ENCODE measurements around the gene SHANK1.

SHANK1 gene

DNA sequence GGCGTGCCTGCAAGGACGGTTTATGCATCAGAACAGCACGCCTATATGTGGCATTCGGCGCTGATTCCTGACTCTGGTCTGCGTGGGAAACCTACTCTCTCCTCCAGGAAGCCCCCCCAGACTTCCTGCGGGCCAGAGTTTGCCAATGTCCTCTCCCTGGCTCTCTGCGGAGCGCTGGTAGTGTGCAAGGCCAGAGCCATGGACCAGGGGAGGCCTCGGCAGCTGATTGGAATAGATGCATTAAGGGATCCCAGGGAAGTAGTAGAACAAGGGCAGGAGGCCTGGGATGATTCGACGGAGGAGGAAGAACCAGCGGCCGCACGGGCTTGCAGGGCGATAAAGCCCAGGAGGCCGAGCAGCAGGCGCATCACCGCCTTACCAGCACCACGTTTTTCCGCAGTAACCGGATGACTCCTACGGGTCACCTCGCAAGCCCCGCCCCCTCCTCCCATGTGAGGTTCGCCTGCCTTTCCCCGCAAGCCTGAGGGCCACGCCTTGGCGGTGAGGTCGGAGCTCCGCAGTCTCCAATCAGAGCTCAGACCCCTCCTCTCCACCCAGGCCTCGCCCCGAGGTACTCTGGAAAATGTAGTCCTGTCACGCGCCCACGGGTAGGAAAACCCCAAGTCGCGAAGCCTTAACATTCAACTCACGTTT lies 8.6 kb upstream of the SHANK1 start:
- peak; percentile 88 for DNase-seq

DNA sequence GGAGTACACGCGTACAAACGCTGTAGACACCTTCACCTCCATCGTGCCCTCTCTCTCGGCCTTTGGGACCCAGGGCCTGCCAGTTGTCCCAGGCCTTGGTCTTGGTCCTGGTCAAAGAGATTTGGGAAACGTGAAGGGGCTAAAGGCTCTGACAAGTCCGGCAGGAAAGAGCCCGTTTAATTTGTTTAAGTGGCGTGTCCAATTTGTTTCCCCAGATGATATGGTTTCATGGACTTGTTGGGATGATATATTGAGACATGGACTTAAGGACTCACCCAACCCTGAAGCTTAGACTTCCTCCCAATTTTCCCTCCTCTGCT lies 6.3 kb upstream of the SHANK1 start:
- no peak for DNase-seq

DNA sequence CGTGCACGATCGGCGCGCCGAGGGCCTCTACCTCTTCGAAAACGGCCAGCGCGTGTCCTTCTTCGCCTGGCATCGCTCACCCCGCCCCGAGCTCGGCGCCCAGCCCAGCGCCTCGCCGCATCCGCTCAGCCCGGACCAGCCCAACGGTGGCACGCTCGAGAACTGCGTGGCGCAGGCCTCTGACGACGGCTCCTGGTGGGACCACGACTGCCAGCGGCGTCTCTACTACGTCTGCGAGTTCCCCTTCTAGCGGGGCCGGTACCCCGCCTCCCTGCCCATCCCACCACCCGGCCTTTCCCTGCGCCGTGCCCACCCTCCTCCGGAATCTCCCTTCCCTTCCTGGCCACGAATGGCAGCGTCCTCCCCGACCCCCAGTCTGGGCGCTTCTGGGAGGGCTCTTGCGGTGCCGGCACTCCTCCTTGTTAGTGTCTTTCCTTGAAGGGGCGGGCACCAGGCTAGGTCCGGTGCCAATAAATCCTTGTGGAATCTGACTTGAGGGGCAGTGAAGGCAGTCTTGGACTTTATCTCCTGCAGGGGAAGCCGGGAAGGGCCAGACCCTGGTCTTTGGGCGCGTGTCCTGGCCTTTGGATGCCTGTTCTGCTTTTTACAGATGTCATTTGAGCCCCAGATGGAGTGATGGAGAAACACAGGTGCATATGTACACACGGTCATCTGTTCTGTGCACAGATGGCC lies 5.8 kb upstream of the SHANK1 start:
- DNase-seq = no peak

DNA sequence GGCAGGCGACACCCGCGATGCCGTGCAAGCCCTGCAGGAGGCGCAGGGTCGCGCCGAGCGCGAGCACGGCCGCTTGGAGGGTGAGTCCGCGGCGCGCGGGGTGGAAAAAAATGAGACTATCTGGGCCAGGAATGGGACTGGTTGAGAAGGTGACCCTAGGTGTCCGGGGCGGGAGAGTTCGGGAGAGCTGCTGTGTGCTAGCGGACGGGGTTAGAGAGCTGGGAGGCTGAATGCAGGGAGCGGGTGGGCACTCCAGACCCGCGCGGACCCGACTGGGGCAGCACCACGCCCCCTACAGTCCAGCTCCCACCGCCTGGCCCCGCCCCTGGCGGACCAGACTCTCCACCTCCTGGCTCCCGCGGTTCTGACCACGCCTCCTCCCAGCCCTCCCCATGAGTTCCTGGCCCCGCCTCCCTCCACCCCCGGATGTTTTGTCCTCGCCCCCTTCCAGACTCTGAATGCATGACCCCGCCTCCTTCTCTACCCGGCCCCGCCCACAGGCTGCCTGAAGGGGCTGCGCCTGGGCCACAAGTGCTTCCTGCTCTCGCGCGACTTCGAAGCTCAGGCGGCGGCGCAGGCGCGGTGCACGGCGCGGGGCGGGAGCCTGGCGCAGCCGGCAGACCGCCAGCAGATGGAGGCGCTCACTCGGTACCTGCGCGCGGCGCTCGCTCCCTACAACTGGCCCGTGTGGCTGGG lies 5.1 kb upstream of the SHANK1 start:
- peak; percentile 100 for DNase-seq

DNA sequence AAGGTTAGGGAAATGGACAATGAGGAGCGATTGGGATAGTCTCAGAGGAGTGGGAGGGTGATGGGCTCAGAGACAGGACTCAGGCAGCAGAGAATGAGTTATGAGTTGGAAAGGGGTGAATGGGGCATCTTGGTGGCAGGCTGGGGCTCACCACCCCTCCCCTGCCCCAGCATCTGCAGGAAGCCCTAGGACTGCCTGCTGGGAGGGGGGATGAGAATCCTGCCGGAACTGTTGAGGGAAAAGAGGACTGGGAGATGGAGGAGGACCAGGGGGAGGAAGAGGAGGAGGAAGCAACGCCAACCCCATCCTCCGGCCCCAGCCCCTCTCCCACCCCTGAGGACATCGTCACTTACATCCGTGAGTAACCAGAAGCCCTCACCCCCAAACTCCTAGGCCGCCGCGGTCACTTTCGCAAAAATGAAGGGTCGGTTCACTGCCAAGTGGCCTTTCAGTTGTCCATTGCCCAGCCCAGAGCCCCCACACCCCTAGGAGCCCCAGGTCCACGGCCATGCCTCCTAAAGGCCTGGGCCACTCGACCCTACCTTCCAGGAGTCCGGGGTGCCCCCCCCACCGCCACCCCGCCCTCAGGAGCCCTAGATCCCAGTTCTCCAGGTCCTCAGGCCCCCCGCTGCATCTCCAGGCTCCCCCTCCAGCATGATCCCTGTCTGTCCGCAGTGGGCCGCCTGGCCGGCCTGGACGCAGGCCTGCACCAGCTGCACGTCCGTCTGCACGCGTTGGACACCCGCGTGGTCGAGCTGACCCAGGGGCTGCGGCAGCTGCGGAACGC lies 4.3 kb upstream of the SHANK1 start:
- DNase-seq = no peak

DNA sequence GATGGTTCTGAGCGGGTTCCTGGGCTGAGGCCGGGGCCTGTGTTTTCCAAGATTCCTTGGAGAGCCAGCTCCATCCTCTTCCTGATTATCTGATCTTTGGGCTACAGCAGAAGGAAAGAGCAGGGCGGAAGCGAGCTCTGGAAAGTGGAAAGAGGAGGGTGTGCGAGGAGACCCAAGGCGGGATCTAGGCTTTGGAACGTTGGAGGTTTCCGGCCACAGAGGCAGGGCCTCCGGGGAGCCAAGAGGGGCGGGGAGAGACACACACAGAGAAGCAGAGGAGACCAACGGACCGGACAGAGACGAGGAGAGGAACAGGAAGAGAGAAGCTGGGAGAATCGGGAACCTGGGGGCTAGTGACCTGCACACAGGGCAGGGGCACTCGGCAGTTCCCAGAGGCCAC lies 3.5 kb upstream of the SHANK1 start, which contains the start of gene CLEC11A:
CLEC11A (plus strand) TSS at position 296 of the 400 bp plus-strand sequence. CDS start 162 bp downstream, outside the sequence.
- peak; percentile 89 for DNase-seq

DNA sequence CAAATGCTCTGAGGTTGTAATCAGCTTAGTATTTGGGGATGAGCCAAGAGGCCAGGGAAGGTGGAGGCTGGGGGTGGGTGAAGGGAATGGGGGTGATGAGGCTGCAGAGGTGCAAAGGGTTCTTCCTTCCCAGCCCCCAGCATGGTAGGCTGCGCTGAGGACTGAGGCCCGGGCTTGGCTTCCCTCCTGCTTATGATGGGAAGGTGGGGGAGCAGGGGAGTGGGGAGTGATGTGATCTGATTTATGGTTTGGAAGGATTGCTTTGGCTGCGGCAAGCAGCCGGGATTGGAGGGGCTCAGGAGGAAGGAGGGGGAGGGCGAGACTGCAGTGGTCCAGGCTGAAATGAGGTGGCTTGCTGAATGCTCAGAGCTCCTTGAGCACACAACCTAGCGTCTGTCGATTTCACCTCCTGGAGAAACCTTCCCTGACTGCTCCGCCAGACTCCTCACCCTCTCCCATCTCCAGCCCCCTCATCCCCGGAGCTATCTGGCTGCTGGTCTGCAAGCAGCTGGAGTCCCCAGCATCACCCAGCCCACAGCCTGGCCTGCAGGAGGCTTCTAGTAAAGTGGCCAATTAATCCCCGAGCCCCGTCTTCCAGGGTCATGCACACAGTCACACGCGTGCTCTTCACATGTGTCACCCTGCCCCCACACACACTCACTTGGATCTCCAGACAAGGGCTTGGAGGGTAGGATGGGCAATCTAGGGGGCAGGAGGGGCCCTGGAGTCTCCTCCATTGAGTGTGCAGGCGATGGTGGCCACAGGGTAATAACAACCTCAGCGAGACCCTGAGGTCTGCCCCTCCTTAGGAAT lies 2.8 kb upstream of the SHANK1 start:
- DNase-seq = peak; percentile 39

DNA sequence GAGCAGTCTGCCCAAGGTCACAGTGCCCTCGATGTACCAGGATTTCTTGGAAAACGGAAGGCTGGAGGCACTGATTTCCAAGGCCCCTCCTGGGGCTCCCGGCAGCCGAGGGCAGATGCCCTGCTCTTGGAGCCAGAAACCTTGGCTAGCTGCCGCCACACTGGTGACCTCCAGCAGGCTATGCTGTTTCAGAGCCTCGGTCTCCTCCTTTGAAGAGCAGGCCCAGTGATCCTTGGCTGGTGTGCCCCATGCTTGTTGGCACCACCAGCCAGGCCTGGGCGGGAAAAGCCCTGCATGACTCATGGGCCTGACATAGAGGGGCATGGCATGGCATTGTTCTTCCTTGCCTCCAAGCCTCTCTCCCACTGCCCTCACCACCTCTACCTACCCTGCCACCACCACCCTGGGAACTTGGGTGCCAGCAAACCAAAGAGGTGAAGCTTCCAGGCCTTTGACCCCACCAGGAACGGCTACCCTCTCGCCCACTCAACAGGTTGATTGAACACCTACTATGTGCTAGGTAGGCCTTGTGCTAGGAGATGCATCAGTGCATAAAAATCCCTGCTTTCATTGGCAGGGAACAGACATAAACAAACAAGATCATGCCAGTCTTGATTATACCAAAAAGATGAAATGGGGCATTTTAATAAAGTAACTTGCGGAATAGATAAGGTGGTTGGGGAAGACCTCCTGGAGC lies 2.0 kb upstream of the SHANK1 start:
- DNase-seq = peak; percentile 50

DNA sequence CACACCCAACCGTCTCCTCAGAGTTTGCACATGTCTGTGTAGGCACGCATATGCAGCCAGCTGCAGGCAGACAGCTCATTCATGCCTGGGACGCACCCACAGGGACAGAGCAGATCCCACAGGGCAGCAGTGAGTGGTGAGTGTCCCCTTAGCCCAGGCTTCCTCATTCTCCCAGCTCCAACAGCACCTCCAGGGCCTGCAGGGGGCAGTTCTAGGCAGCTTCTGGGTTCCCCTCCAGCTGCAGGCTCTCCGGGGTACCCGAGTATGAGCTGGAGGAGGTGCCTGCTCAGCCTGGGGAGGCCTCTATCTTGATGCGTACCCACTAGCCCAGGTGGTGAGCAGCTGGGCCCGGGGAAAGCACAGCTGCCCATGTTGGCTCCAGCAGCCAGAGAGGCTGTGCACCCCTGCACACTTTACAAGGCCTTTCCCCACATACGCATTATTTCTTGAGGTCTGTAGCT lies 1.3 kb upstream of the SHANK1 start:
- peak; percentile 44 for DNase-seq

DNA sequence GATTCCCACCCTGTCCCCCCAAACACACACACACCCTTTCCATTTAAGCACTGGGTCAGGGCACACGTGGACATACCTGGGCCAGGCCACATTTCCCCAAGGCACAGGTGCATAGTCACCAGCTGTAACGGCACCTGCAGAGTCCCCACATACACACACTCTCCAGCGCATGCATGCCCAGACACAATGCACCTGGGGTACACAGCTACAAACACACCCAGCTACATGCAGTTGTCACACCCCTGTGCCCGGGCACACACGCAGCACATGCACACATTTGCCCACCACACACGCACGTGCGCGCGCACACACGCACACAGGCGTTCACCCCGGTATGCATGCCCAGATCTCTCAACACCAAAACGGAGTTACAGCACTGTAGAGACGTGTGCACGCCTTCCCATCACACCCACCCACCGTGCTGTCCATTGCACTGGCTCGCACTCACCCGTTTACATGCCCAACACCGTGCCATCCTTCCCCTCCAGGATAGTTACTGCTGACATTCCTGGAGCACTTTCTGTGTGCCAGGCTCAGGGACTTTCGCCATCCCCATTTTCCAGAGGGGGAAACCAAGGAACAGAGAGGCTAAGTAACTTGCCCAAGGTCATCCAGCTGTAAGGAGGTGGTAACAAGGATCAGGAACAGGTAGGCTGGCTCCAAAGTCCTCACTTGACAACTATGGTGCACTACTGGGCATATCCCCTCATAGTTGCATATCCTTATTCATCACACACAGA lies 749 bp upstream of the SHANK1 start:
- no peak for DNase-seq

DNA sequence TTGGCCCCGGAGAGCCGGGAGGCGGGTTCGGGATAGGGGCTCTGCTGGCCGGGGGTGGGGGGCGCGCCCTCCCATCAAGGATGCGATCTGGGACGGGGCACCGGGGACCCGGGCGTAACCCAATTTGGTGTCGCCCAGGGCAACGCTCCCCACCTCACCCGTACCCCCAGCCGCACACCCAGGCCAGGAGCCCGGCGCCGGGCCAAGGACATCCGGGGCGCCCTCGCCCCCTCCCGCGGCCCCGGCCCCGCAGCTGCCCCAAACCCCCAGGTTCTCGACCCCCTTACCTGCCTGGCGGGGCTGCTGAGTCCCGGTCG lies 525 bp downstream of the SHANK1 start:
- no peak for DNase-seq

DNA sequence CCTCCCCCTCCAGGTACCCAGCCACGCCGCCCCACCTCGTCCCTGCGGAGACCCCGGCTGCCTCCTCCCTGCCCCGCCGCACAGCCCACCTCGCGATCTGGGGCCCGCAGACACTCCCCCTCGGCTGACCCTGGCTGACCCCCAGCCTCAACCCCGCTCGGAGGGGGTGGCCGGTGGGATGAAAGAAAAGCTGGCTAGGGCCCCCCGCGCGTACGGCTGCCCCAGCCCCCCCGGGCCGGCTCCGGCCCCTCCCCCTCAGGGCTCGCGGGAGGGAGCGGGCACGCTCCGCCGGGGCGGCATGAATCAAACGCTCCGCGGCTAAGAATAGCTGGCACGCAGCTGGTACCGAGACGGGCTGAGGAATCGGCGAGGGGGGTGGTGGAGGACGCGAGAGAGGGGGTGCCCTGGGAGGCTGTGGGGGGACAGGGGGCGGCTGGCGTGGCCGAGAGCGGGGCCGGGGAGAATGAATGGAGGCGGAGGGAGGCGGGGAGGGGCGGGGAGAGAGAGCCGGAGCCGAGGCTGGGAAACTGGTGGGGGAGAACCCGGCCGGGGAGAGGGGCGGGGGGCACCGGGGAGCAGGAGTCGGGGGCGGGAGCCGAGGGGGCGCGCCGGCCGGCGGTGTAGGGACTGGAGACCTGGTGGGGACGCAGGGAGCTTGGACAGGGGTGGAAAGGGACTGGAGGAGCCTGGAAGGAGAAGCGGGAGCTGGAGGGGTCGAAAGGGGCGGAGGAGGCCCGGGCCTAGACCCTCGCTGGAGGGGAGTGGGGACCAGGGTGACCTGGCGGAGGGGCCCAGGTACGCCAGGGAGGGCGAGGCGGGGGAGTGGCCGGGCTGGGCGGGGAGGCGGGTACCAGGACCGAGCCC lies 1.1 kb downstream of the SHANK1 start:
- peak; percentile 48 for DNase-seq

DNA sequence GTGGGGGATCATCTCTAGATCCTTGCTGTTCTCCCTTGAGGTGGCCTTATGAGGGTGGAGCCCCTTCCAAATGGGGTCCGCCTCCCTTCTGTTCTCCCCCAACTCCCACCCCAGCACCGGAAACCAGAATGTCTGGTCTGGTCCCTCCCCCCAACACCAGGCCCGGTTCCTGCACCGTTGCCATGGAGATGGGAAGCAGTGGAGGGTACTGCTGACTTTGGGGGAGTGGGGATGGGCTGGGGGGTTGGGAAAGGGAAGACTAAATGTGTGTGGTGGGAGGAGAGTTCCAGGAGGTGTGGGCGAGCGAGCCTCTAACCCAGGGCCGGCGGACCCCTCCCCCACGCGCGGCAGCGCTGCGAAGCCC lies 1.7 kb downstream of the SHANK1 start:
- DNase-seq = no peak

DNA sequence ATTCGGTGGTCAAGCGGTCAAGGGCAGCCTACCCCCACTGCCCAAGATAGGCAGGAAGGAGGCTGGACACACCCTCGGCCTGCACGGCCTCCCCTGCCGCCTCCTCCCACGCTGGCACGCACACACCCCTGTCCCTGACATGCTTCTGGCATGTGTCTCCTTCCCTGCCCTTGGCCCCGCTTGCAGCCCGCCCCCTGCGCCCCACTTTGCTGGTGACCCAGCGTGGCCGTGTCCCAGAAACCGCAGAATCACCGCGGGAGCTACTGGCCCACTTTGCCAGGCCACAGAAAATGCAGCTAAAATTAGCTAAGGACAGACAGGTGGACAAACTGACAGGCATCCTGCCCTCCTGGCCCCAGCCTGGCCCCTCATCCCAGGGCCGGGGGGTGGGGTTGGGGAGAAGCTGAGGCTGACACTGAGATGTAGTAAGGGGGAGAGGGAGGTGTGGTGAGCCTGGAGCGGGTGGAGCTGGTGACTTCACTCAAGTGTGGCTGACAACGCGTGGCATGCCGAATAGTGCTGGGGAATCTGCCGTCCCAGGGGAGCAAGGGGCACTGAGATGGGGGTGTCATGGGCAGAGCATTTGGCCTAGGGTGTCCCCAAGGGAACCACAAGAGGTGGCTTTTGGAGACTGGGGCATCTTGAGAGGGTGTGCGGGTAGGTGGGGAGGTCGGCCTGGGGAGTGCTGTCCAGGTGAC lies 2.4 kb downstream of the SHANK1 start:
- no peak for DNase-seq

DNA sequence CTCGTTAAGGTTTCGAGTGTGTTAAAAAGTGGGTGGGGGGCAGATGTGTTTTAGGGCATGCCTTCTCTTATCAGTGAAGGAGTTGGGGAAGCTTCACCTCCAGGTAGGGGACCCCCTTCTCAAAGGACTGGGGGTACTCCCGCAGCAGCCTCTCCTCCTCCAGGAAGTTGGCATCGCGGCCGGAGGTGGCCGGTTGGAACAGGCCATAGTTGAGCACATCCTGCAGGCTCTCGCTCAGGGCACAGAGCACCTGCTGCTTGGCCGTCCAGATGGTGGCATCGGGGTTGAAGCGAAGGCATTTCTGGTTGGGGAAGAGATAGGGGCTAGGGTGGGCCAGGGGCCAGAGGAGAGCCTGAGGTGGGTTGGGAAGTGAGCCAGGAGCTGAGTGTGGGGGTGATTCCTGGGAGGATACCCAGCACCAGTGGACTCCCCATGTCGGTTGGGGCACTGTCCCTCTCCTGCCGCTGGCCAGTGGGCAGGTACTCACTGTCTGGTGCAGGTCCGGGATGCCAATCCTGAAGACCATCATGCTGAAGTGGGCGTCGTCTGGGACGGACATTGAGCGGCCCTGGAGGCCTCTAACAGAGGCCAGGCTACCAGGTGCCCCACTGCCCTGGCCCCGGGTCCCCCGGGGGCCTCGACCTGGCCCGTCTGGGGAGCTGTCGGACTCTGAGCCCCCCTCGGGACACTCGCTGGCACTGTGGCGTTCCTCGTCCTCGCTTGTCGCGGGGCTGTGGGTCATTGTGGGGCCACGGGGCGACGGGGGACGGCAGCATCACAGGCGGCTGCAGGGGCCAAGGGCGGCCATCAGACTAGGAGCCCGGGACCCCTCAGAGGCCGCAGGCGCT lies 3.2 kb downstream of the SHANK1 start:
- no peak for DNase-seq

DNA sequence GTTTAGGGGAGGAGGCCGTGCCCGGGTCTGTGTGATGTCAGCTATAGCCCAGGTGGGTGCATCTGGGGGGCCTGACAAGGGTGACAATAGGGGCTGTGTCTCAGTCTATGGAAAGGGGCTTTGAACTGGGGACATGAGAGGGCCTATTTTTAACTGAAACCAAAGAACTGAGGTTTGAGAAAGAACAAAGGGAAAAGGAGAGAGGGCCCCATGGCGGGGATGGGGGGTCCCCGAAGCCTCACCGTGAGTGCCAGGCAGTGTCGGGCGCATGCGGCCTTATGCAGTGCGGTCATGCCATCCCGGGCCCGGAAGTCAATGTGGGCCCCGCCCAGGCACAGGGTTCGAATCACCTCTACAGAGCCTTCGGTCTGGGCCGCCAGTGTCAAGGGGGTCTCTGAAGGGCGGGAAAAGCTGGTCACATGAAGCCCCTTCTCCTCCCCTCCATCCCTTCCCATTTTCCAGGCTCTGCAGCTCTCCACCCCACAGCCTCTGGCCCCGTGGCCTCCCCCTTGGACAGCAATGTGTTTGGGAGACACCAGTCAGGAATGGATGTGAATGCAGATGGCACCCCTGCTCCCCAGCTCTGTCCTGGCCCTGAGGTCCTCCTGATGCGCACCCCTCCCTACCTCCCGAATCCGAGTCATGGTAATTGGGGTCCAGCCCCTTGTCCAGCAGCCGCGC lies 5.9 kb downstream of the SHANK1 start:
- DNase-seq = no peak

DNA sequence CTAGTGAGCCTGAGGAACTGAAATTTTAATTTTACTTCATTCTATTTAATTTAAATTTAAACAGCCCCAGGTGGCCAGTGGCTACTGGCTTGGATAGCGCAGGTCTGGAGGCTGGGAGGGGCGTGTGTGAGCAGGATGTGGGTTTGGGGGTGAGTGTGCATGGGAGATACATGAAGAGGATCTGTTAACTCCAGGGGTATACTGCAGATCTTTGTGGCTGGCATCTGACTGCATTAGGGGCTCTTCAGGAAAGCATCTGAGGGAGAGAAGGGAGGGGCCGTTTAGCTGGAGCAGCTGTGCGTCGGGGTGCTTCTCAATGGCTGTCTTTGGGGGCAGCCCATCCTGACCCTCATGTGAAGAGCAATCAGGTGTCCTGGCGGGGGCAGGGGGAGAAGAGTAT lies 6.8 kb downstream of the SHANK1 start:
- no peak for DNase-seq

DNA sequence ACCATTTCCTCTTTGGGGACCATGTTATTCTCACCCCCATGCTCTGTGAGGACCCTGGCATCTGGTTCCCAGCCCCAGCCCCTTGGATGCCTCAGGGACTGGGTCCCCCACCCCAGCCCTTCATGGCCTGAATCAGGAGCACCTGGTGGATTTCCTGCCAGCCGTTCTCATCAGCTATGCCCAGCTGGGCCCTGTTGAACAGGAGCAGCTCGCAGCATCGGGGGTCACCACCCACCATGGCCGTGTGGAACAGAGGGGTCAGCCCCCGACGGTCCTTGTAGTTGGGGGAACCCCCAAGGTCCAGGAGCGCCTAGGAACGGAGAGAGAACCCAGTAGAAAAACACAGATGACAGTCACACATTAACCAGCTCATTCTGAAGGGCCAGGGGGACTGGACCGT lies 7.8 kb downstream of the SHANK1 start:
- no peak for DNase-seq

Measured in femur (tissue), 1 donor.